WTC11 (cell line): ENCODE results near the gene LOXL1. TPM values are rescaled to one million over a fixed set of nuclear protein-coding genes. Genes with fewer than 3 reads are reported as not detected.

Experiments
- ATAC-seq: fragments of 200-7000 bp; cut with Tn5 transposase; 2 replicates; pipeline ENCODE4 v1.10.0; 2021; ENCODE audit warnings: mild to moderate bottlenecking, moderate library complexity
- CTCF ChIA-PET: fragments of 300-600 bp; sonication (Branson Sonifier 250); formaldehyde crosslinking; loops from one replicate; lab custom pipeline; 2021; ENCODE audit warnings: antibody characterized with exemption; lab: Charles Lee
- POLR2A ChIA-PET: fragments of 350-600 bp; sonication (Branson Sonifier 250); formaldehyde crosslinking; loops from one replicate; lab custom pipeline; 2021; ENCODE audit warnings: antibody characterized with exemption; lab: Charles Lee
- DNase-seq: peaks from one replicate; pipeline ENCODE4 v3.0.0; 2021; ENCODE audit warnings: low spot score
- H3K27ac Mint-ChIP-seq: 2 replicates; pipeline ENCODE4 v1.8.0; 2021; ENCODE audit warnings: mixed read lengths
- H3K27me3 Mint-ChIP-seq: 2 replicates; pipeline ENCODE4 v1.8.0; 2021; ENCODE audit warnings: low read depth, mild to moderate bottlenecking, moderate library complexity, mixed read lengths
- H3K36me3 Mint-ChIP-seq: 2 replicates; pipeline ENCODE4 v1.8.0; 2021; ENCODE audit warnings: mixed read lengths
- H3K4me1 Mint-ChIP-seq: 2 replicates; pipeline ENCODE4 v1.8.0; 2022; ENCODE audit warnings: mixed read lengths
- H3K4me3 Mint-ChIP-seq: 2 replicates; pipeline ENCODE4 v1.8.0; 2021; ENCODE audit warnings: mild to moderate bottlenecking, moderate library complexity, mixed read lengths
- H3K9me3 Mint-ChIP-seq: 2 replicates; pipeline ENCODE4 v1.8.0; 2021; ENCODE audit warnings: mixed read lengths
- CBFB ChIP-seq: sonication (generic); formaldehyde crosslinking; IDR thresholded peaks from 2 replicates; pipeline ENCODE4 v1.8.1; 2022; ENCODE audit warnings: mild to moderate bottlenecking, low read depth, missing genetic modification reagents
- ELF4 ChIP-seq: sonication (generic); formaldehyde crosslinking; IDR thresholded peaks from 2 replicates; pipeline ENCODE4 v1.8.1; 2022; ENCODE audit warnings: low read depth, mild to moderate bottlenecking, moderate library complexity, missing genetic modification reagents
- ETV6 ChIP-seq: sonication (generic); formaldehyde crosslinking; IDR thresholded peaks from 2 replicates; pipeline ENCODE4 v1.8.1; 2022; ENCODE audit warnings: mild to moderate bottlenecking, missing genetic modification reagents
- FOXJ3 ChIP-seq: sonication (generic); formaldehyde crosslinking; IDR thresholded peaks from 2 replicates; pipeline ENCODE4 v1.9.0; 2021; ENCODE audit warnings: missing genetic modification reagents, mild to moderate bottlenecking, borderline replicate concordance
- FOXP1 ChIP-seq: sonication (generic); formaldehyde crosslinking; IDR thresholded peaks from 2 replicates; pipeline ENCODE4 v1.8.0; 2022; ENCODE audit warnings: missing genetic modification reagents, mild to moderate bottlenecking, moderate library complexity, borderline replicate concordance
- IRF1 ChIP-seq: sonication (generic); formaldehyde crosslinking; IDR thresholded peaks from 2 replicates; pipeline ENCODE4 v1.8.0; 2023; ENCODE audit warnings: missing genetic modification reagents
- IRF2 ChIP-seq: sonication (generic); formaldehyde crosslinking; IDR thresholded peaks from 2 replicates; pipeline ENCODE4 v1.8.0; 2022; ENCODE audit warnings: low read depth, missing genetic modification reagents, borderline replicate concordance
- JUN ChIP-seq: sonication (generic); formaldehyde crosslinking; IDR thresholded peaks from 2 replicates; pipeline ENCODE4 v1.8.0; 2023; ENCODE audit warnings: mild to moderate bottlenecking, missing genetic modification reagents
- NFE2L1 ChIP-seq: sonication (generic); formaldehyde crosslinking; IDR thresholded peaks from 2 replicates; pipeline ENCODE4 v1.8.1; 2023; ENCODE audit warnings: missing genetic modification reagents
- PRRX2 ChIP-seq: fragments of 250-450 bp; sonication (Bioruptor Pico); IDR thresholded peaks from 2 replicates; pipeline ENCODE4 v1.8.0; 2021; ENCODE audit warnings: mild to moderate bottlenecking
- TCF7 ChIP-seq: sonication (generic); formaldehyde crosslinking; IDR thresholded peaks from 2 replicates; pipeline ENCODE4 v1.8.0; 2022; ENCODE audit warnings: mild to moderate bottlenecking, low read depth, missing genetic modification reagents, moderate library complexity
- ZBTB21 ChIP-seq: sonication (generic); formaldehyde crosslinking; IDR thresholded peaks from 2 replicates; pipeline ENCODE4 v1.8.1; 2023; ENCODE audit warnings: mild to moderate bottlenecking, missing genetic modification reagents, borderline replicate concordance
- ZNF263 ChIP-seq: sonication (generic); formaldehyde crosslinking; IDR thresholded peaks from 2 replicates; pipeline ENCODE4 v1.8.1; 2022; ENCODE audit warnings: low read depth, mild to moderate bottlenecking, moderate library complexity, missing genetic modification reagents
- ZNF396 ChIP-seq: fragments of 250-450 bp; sonication (Bioruptor Pico); IDR thresholded peaks from 2 replicates; pipeline ENCODE4 v1.8.0; 2021; ENCODE audit warnings: mild to moderate bottlenecking, moderate library complexity, borderline replicate concordance
- ZSCAN18 ChIP-seq: fragments of 250-450 bp; sonication (Bioruptor Pico); IDR thresholded peaks from 2 replicates; pipeline ENCODE4 v2.1.2; 2022; ENCODE audit warnings: mild to moderate bottlenecking, moderate library complexity
- total RNA-seq: library from RNA; stranded (reverse); gene quantifications from 3 replicates; pipeline ENCODE4 v1.2.3, GENCODE V29; 2021
- TF ChIP-seq, protein P1 (sequence below): fragments of 250-450 bp; sonication (Bioruptor Pico); conservative IDR thresholded peaks from 2 replicates; pipeline ENCODE4 v1.9.0; 2021; ENCODE audit warnings: mild to moderate bottlenecking
- TF ChIP-seq, protein P2 (sequence below): sonication (generic); formaldehyde crosslinking; IDR thresholded peaks from 2 replicates; pipeline ENCODE4 v1.8.1; 2022; ENCODE audit warnings: low read depth, mild to moderate bottlenecking, moderate library complexity, missing genetic modification reagents, borderline replicate concordance
- TF ChIP-seq, protein P3 (sequence below): fragments of 250-450 bp; sonication (Bioruptor Pico); IDR thresholded peaks from 2 replicates; pipeline ENCODE4 v1.9.0; 2021; ENCODE audit warnings: mild to moderate bottlenecking
- TF ChIP-seq, protein P4 (sequence below): sonication (generic); formaldehyde crosslinking; IDR thresholded peaks from 2 replicates; pipeline ENCODE4 v1.8.0; 2023; ENCODE audit warnings: mild to moderate bottlenecking, missing genetic modification reagents

LOXL1 gene
- total RNA-seq, 1 experiment from 2014 or later, result 10.6 TPM

DNA sequence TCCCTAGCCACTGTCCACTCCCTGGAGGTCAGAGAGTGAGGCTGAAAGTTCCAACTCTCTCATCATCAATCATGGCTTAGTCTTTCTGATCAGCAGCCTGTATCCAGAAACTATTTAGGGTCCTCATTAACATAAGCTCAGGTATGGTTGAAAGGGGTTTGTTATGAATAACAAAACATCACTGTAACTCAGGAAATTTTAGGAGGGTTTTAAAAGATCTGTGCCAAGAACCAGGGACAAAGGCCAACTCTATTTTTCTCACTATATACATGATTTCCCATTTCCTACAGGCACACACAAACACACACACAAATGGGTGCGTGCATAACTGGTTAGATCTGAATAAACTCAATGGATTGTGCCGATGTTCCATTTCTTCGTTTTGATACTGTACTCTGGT is 42.2 kb downstream of the LOXL1 start:
- no peaks in the 10 kb centered on the region for H3K36me3 Mint-ChIP-seq
- no peak overlapping the region for H3K4me3 Mint-ChIP-seq
- H3K27me3 Mint-ChIP-seq, result no peaks in the 10 kb centered on the region
- ATAC-seq (no peak), DNase-seq (no peak)
- no peaks in the 10 kb centered on the region for H3K9me3 Mint-ChIP-seq
- POLR2A ChIA-PET, result no interaction called here
- H3K4me1 Mint-ChIP-seq, result peaks cover 32% of the 10 kb centered on the region
- H3K27ac Mint-ChIP-seq, result no peak overlapping the region
- TF ChIP-seq, protein P1, sequence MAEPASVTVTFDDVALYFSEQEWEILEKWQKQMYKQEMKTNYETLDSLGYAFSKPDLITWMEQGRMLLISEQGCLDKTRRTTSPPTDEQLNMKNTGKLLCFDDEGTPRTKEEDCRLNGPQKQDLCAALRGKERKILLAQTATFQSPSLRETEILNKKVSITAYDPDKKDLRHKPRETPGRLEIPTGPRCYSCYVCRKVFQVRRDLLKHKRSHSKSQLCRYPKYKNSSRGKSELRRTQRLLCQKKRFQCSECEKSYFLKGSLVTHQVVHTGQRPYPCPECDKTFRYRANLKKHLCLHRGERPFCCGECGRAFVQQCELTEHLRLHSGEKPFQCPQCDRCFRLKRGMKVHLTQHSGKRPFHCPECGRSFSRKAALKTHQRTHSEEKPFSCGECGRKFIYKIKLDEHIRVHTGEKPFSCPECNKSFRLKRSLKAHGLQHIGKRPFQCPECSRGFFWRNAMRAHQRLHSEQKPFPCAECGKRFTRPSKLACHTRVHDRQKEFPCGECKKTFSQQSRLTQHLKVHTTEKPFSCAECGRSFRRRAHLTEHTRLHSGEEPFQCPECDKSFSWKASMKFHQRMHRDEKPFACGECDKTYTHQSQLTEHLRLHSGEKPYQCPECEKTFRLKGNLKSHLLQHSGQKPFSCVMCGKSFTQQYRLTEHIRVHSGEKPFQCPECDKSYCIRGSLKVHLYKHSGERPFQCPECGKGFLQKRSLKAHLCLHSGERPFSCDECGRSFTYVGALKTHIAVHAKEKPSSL (CRISPR knock-in tag), result no peak
- no peak for TF ChIP-seq FOXP1 (CRISPR knock-in tag)
- TF ChIP-seq, protein P2, sequence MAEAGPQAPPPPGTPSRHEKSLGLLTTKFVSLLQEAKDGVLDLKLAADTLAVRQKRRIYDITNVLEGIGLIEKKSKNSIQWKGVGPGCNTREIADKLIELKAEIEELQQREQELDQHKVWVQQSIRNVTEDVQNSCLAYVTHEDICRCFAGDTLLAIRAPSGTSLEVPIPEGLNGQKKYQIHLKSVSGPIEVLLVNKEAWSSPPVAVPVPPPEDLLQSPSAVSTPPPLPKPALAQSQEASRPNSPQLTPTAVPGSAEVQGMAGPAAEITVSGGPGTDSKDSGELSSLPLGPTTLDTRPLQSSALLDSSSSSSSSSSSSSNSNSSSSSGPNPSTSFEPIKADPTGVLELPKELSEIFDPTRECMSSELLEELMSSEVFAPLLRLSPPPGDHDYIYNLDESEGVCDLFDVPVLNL (CRISPR knock-in tag), result no peak
- no peak for TF ChIP-seq ZNF396 (CRISPR knock-in tag)
- TF ChIP-seq ZNF263 (CRISPR knock-in tag), result no peak
- no peak for TF ChIP-seq IRF1 (CRISPR knock-in tag)
- TF ChIP-seq NFE2L1, result no peak
- no peak for TF ChIP-seq TCF7 (CRISPR knock-in tag)
- TF ChIP-seq, protein P3, sequence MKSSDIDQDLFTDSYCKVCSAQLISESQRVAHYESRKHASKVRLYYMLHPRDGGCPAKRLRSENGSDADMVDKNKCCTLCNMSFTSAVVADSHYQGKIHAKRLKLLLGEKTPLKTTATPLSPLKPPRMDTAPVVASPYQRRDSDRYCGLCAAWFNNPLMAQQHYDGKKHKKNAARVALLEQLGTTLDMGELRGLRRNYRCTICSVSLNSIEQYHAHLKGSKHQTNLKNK (CRISPR knock-in tag), result no peak
- TF ChIP-seq, protein P4, sequence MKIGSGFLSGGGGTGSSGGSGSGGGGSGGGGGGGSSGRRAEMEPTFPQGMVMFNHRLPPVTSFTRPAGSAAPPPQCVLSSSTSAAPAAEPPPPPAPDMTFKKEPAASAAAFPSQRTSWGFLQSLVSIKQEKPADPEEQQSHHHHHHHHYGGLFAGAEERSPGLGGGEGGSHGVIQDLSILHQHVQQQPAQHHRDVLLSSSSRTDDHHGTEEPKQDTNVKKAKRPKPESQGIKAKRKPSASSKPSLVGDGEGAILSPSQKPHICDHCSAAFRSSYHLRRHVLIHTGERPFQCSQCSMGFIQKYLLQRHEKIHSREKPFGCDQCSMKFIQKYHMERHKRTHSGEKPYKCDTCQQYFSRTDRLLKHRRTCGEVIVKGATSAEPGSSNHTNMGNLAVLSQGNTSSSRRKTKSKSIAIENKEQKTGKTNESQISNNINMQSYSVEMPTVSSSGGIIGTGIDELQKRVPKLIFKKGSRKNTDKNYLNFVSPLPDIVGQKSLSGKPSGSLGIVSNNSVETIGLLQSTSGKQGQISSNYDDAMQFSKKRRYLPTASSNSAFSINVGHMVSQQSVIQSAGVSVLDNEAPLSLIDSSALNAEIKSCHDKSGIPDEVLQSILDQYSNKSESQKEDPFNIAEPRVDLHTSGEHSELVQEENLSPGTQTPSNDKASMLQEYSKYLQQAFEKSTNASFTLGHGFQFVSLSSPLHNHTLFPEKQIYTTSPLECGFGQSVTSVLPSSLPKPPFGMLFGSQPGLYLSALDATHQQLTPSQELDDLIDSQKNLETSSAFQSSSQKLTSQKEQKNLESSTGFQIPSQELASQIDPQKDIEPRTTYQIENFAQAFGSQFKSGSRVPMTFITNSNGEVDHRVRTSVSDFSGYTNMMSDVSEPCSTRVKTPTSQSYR (CRISPR knock-in tag), result no peak
- TF ChIP-seq ZSCAN18 (CRISPR knock-in tag), result no peak
- TF ChIP-seq ETV6 (CRISPR knock-in tag), result no peak
- no peak for TF ChIP-seq CBFB (CRISPR knock-in tag)
- TF ChIP-seq ELF4 (CRISPR knock-in tag), result no peak
- TF ChIP-seq ZBTB21, result no peak
- no peak for TF ChIP-seq IRF2
- no peak for TF ChIP-seq FOXJ3
- TF ChIP-seq PRRX2 (CRISPR knock-in tag), result no peak
- TF ChIP-seq JUN (CRISPR knock-in tag), result no peak
- CTCF ChIA-PET, result interaction anchor here (0.6 to 6.6 kb wide), 6 partner anchors 18 to 241 kb away, joined by 3 to 93 read pairs (median 4); no protein-coding TSS in a partner anchor
